Measurements from ENCODE around the gene SUMF2.
"Not testable (repeated sequence)": the region's sequence is repeated elsewhere in the genome, so short reads cannot be mapped to it uniquely, and the experiment has no call there.

Gene SUMF2

GRCh38 chr7:56106108-56107073 lies 42.3 kb downstream of the SUMF2 start, which contains the start of gene CHCHD2:
Gene CHCHD2 (minus strand): TSS chr7:56106476. CDS start chr7:56106413, 63 bp downstream.
- DNase-seq (ENCODE audit: low read depth), result peak; percentile 85

GRCh38 chr7:56107954-56108258 lies 43.8 kb downstream of the SUMF2 start:
- DNase-seq (ENCODE audit: low read depth), result no peak

GRCh38 chr7:56110611-56111010 lies 46.5 kb downstream of the SUMF2 start:
- DNase-seq (ENCODE audit: low read depth), result no peak

GRCh38 chr7:56112244-56112643 lies 48.2 kb downstream of the SUMF2 start:
- DNase-seq (ENCODE audit: low read depth), result not testable (repeated sequence)

GRCh38 chr7:56115852-56116538 lies 51.9 kb downstream of the SUMF2 start, which contains the start of gene NUPR2:
Gene NUPR2 (minus strand): TSS chr7:56116417. CDS start chr7:56116314, 103 bp downstream.
- DNase-seq (ENCODE audit: low read depth), result no peak

- DNase-seq (ENCODE audit: low read depth), result no peak
These were observed 57.4 kb downstream of the SUMF2 start for GRCh38 chr7:56121440-56121839.

- DNase-seq (ENCODE audit: low read depth), result no peak
These were observed 60.9 kb downstream of the SUMF2 start for GRCh38 chr7:56124981-56125380.

GRCh38 chr7:56125831-56126230 lies 61.7 kb downstream of the SUMF2 start:
- DNase-seq (ENCODE audit: low read depth), result no peak

GRCh38 chr7:56127241-56127975 lies 63.3 kb downstream of the SUMF2 start:
- DNase-seq (ENCODE audit: low read depth), result no peak

All from activated T-cell treated with anti-CD3 and anti-CD28 coated beads for 1 hour (primary cell).